ENCODE results near the gene WDR27.

- TF ChIP-seq TAF1 (IDR thresholded peaks at IDR 0.05; ENCODE audit: low read depth) (no peak), RAD21 (IDR thresholded peaks at IDR 0.05; ENCODE audit: low read depth) (no peak), EP300 (IDR thresholded peaks at IDR 0.05; ENCODE audit: borderline replicate concordance) (no peak)
- TF ChIP-seq, protein P1, sequence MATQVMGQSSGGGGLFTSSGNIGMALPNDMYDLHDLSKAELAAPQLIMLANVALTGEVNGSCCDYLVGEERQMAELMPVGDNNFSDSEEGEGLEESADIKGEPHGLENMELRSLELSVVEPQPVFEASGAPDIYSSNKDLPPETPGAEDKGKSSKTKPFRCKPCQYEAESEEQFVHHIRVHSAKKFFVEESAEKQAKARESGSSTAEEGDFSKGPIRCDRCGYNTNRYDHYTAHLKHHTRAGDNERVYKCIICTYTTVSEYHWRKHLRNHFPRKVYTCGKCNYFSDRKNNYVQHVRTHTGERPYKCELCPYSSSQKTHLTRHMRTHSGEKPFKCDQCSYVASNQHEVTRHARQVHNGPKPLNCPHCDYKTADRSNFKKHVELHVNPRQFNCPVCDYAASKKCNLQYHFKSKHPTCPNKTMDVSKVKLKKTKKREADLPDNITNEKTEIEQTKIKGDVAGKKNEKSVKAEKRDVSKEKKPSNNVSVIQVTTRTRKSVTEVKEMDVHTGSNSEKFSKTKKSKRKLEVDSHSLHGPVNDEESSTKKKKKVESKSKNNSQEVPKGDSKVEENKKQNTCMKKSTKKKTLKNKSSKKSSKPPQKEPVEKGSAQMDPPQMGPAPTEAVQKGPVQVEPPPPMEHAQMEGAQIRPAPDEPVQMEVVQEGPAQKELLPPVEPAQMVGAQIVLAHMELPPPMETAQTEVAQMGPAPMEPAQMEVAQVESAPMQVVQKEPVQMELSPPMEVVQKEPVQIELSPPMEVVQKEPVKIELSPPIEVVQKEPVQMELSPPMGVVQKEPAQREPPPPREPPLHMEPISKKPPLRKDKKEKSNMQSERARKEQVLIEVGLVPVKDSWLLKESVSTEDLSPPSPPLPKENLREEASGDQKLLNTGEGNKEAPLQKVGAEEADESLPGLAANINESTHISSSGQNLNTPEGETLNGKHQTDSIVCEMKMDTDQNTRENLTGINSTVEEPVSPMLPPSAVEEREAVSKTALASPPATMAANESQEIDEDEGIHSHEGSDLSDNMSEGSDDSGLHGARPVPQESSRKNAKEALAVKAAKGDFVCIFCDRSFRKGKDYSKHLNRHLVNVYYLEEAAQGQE (IDR thresholded peaks at IDR 0.05; ENCODE audit: low read depth): no peak
Measured at GRCh38 chr6:169709293-169709692, 7.5 kb upstream of the WDR27 start.
